Neuron (in vitro differentiated cells): ENCODE data around the gene NPIPB9.
"Not testable (repeated sequence)": the region's sequence is repeated elsewhere in the genome, so short reads cannot be mapped to it uniquely, and the experiment has no call there.

Experiments used
- H2AFZ ChIP-seq: one replicate; pipeline ENCODE4 v1.6.1; 2013; ENCODE audit warnings: low read depth, mild to moderate bottlenecking, inconsistent platforms, low read length, moderate library complexity
- H3K27me3 ChIP-seq: one replicate; pipeline ENCODE4 v1.6.1; 2013; ENCODE audit warnings: low read length; ENCODE audit not compliant: insufficient read depth
- H3K36me3 ChIP-seq: one replicate; pipeline ENCODE4 v1.6.1; 2013; ENCODE audit warnings: low read length; ENCODE audit not compliant: insufficient read depth
- H3K4me1 ChIP-seq: one replicate; pipeline ENCODE4 v1.6.1; 2013; ENCODE audit warnings: low read length; ENCODE audit not compliant: insufficient read depth
- H3K4me3 ChIP-seq: 2 replicates; pipeline ENCODE4 v1.5.1; 2013; ENCODE audit warnings: mild to moderate bottlenecking, low read length, moderate library complexity
- H3K9me3 ChIP-seq: one replicate; pipeline ENCODE4 v1.6.1; 2013; ENCODE audit warnings: low read length

Gene NPIPB9

DNA sequence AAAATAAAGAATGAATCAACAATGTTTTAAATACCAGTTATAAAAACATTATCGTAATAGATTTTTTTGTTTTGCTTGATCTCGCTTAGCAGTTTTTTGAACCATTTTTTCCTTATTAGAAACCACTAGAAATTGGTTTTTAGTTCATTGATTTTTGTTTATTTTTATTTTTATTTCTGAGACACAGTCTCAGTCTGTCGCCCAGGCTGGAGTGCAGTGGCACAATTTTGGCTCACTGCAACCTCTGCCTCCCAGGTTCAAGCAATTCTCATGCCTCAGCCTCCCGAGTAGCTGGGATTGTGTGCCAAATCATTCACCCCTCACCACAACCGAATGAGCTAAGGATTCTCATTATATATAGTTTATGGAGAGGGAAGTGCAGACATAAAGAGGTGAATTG is at the start of gene NPIPB9:
TSS of gene NPIPB9 (plus strand) at position 301 of the 400 bp plus-strand sequence.
- H3K9me3 ChIP-seq, H3K4me3 ChIP-seq, H3K36me3 ChIP-seq, H2AFZ ChIP-seq, H3K4me1 ChIP-seq, H3K27me3 ChIP-seq: not testable (repeated sequence)

DNA sequence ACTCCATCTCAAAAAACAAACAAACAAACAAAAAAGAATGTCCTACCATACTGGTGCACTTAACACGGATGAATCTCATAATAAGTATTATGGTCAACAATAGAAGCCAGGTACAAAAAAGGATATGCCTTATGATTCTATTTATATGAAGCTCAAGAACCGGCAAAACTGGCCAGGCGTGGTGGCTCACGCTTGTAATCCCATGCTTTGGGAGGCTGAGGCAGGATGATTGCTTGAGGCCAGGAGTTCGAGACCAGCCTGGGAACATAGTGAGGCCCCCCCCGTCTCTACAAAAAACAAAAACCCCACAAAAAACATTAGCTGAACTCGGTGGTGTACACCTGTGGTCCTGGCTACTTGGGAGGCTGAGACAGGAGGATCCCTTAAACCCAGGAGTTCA is 47.3 kb upstream of the NPIPB9 start:
- H3K4me3 ChIP-seq, H3K36me3 ChIP-seq, H3K27me3 ChIP-seq, H2AFZ ChIP-seq, H3K9me3 ChIP-seq, H3K4me1 ChIP-seq: not testable (repeated sequence)

DNA sequence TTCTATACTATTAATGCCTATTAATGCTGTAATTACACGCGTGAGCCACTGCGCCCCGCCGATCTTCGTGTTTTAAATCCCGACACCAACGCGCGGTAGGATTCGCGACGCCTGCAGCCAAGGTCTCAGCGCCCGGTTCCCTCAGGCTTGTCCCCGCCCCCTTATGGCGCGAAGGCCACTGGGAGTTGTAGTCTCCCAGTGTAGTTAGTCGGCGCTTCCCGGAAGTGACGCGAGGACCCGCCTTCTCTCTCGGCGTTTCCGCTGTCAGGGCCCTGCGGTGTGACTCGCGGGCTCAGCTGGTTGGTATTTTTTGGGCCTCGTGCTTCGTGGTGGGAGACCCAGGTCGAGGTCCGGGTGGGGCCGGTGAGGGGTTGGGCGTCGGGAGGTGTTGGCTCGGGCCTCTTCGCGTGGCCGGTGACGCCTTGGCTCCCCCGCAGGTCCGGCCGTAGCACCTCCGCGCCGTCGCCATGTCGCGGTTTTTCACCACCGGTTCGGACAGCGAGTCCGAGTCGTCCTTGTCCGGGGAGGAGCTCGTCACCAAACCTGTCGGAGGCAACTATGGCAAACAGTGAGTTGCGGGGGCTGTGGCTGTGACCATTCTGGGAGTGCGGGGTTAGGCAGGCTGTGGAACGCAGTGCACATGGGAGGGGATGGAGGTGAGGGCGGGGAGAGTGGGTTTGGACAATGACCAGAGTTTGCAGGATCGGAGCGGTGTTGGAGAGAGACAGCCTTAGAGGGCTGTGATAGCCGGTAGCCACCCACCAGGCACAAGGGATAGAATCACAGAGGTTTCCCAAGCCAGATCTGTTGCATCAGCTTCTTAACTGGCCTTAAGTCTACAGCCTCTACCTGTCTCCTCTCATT is 40.1 kb upstream of the NPIPB9 start, which contains the start of gene EIF3C:
TSS of gene EIF3C (plus strand) at position 245 of the 864 bp plus-strand sequence. CDS start at position 468, 223 bp downstream.
- H3K4me3 ChIP-seq, result peak within 1 kb of the TSS; percentile 46
- not testable (repeated sequence) for H2AFZ ChIP-seq, H3K9me3 ChIP-seq, H3K27me3 ChIP-seq, H3K36me3 ChIP-seq, H3K4me1 ChIP-seq

DNA sequence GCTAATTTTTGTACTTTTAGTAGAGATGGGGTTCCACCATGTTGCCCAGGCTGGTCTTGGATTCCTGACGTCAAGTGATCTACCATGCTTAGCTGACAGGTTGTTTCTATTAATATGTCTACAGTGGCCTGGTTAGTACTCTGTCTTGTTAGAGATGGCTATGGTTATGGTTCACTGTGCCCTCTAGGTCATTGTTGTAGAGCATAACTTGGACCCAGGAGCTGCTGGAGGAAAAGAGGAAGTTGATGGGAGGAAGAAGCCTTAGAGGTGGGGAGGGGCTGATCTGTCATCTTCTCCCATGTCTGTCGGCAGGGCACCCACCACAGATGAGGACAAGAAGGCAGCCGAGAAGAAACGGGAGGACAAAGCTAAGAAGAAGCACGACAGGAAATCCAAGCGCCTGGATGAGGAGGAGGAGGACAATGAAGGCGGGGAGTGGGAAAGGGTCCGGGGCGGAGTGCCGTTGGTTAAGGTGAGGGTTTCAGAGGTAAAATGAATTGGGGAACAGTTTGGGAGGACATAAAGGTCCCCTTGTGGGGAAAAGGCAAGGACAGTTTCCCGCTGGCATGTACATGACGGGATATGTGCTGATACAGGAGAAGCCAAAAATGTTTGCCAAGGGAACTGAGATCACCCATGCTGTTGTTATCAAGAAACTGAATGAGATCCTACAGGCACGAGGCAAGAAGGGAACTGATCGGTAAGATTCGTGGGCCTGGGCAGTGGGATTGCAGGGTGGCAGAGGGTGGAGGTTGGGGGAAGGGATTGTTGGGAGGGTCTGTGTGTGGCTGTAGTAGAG is 28.5 kb upstream of the NPIPB9 start:
- H3K36me3 ChIP-seq, H3K4me3 ChIP-seq, H3K27me3 ChIP-seq, H2AFZ ChIP-seq, H3K9me3 ChIP-seq, H3K4me1 ChIP-seq: not testable (repeated sequence)

DNA sequence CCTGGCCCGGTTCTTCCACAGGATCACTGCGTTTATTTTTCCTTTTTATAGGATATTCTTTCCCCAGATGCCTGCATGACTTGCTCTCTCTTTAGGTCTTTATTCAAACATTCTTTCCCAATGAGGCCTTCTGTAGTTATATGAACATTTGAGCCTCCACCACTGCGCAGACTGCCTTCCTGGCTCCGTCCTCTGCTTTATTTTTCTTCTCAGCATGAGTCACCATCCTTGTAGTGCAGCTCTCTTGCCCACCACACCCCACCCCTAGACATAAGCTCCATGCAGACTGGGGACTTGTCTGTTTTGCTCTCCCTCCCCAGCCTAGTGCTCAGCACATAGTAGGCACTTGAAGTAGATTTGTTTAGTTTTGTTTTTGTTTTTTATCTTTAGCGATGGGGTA is 20.3 kb upstream of the NPIPB9 start:
- H3K4me3 ChIP-seq, H3K9me3 ChIP-seq, H3K36me3 ChIP-seq: not testable (repeated sequence)

DNA sequence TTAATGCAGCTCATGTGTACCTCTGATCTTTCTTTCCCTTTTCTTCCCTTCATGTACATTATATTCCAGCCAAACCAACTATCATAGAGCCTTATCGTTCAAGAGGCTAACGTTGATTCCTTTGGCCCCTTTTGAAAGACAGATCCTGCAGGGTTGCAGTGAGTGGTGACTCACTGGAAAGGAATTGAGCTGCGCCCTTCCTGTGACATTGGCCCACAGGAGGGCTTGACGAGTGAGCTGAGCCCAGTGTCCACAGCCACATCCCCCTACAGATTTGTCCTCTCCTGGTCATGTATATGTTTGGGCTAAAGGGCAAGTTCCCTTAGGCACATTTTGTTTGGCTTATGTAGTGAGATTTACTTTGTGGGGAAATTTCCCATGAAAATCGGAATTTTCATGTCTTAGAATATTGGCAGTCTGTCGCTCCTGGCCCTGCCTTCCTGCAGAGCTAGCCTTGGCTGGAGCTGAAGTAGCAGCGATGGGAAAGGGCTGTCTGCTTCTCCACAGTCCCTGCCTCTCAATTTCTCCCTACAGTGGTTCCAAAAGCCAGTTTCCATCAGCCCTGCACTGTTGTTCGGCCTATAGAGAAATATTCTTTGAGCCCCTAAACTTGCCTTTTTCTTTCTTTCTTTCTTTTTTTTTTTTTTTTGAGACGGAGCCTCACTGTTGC is 19.0 kb upstream of the NPIPB9 start:
- not testable (repeated sequence) for H3K9me3 ChIP-seq, H3K27me3 ChIP-seq, H2AFZ ChIP-seq, H3K36me3 ChIP-seq, H3K4me1 ChIP-seq, H3K4me3 ChIP-seq

More for the DNA sequence above, 20.3 kb upstream of the NPIPB9 start:
- H2AFZ ChIP-seq, H3K4me1 ChIP-seq, H3K27me3 ChIP-seq: not testable (repeated sequence)

DNA sequence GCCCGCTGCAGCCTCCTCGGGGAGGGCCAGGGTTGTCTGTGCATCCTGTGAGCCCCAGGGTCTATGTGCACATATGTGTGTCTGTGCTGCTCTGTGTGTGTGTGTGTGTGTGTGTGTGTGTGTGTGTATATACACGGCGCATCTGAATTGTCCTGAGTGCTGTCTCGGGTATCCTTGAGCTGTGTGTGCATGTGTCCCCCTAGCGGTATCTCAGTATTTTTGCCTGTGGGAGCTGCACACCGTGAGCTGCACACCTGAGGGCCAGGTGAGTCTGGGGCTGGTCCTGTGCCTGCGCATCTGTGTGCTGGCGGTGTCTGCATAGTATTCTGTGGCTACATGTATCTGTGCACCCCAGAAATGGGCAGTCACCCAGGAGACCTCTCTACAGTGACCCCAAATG is 11.8 kb upstream of the NPIPB9 start:
- not testable (repeated sequence) for H3K27me3 ChIP-seq, H3K9me3 ChIP-seq, H3K36me3 ChIP-seq, H2AFZ ChIP-seq, H3K4me3 ChIP-seq, H3K4me1 ChIP-seq

DNA sequence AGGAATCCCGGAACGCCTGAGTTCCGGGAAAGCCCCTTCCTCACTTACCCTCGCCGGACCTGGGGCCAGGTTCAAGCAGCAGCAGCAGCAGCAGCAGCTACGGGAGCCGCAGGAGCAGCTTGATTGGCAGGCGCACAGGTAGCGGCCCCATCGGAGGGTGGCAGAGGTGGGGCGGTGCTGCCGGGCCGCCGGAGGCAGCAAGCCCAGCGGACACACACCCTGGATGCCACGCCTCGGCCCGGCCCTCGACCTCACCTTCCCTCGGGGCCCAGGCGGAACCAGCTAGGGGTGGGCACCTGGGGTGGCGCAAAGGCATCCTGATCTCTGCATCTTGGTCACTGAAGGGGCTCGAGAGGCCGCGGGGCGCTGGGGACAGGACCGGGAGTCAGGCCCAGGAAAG is 11.0 kb upstream of the NPIPB9 start:
- H3K4me3 ChIP-seq, H3K9me3 ChIP-seq, H3K27me3 ChIP-seq, H3K4me1 ChIP-seq, H2AFZ ChIP-seq, H3K36me3 ChIP-seq: not testable (repeated sequence)

DNA sequence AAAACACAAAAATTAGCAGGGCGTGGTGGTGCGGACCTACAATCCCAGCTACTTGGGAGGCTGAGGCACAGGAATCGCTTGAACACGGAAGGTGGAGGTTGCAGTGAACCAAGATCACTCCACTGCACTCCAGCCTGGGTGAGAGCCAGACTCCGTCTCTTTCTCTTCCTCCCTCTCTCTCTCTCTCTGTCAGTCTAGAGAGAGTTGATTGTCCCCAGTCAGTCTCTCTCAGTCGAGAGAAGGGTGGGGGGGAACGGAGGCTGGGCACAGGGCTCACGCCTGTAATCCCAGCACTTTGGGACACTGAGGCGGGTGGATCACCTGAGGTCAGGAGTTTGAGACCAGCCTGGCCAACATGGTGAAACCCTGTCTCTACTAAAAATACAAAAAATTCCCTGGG is 10.3 kb upstream of the NPIPB9 start:
- not testable (repeated sequence) for H3K27me3 ChIP-seq, H3K36me3 ChIP-seq, H2AFZ ChIP-seq, H3K4me3 ChIP-seq, H3K9me3 ChIP-seq, H3K4me1 ChIP-seq

DNA sequence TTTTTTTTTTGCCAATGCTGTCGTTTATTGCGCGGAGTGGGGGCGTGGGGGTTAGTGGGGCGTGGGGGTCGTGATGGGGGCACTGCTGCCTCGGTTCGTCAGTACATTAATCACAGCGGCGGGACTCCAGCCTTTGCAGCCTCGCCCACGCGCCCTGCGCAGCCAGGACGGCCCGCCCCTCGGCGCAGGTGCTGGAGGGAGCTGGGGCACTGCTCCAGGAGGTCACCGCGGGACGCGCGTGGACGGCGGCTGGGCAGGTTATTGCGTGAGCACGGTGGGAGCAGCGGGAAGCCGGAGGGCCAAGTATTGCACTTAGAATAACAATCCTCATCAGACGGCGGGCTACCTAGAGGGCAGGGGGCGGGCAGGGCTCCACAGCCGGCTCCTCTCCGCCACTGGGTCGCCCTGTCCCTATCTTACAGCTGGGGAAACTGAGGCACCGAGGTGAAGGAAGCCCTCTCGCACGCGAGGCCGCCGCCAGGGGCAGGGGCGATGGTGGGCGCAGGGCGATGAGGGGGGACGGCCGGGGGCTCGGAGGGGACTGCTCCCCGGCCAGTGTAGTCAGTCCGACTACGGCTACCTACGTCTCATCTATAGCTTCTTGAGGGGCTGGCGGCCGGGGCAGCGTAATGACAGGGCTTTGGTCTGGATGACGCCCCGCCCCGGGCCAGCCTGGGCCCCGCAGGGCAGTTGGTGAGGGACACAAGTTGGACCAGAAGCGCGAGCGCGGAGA is 4.8 kb upstream of the NPIPB9 start:
- not testable (repeated sequence) for H3K36me3 ChIP-seq, H3K4me3 ChIP-seq, H3K4me1 ChIP-seq, H2AFZ ChIP-seq, H3K27me3 ChIP-seq, H3K9me3 ChIP-seq

DNA sequence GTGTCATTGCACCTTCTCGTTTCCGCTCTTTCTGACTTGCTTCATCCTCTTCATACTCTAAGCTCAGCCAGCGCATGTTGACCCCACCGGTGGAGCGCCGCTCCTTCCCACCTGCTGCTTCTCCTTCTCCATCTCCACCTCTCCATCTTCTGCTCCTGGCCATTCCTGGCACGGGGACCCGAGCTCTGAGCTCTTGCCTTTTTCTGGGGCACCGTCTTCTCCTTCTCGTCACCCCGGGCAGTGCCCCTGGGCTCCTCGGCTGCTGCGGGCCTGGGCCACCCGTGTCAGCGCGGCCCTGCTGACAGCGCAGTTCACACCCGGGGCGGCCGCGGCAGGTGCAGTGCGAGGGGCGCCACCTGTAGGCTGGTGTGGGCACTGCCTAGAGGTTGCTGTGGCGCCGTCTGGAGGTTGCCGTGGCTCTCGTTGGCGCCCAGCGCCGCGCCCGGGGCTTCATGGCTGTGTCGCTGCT is 1.6 kb upstream of the NPIPB9 start:
- H3K4me1 ChIP-seq, H3K4me3 ChIP-seq, H3K36me3 ChIP-seq, H3K9me3 ChIP-seq, H3K27me3 ChIP-seq, H2AFZ ChIP-seq: not testable (repeated sequence)

DNA sequence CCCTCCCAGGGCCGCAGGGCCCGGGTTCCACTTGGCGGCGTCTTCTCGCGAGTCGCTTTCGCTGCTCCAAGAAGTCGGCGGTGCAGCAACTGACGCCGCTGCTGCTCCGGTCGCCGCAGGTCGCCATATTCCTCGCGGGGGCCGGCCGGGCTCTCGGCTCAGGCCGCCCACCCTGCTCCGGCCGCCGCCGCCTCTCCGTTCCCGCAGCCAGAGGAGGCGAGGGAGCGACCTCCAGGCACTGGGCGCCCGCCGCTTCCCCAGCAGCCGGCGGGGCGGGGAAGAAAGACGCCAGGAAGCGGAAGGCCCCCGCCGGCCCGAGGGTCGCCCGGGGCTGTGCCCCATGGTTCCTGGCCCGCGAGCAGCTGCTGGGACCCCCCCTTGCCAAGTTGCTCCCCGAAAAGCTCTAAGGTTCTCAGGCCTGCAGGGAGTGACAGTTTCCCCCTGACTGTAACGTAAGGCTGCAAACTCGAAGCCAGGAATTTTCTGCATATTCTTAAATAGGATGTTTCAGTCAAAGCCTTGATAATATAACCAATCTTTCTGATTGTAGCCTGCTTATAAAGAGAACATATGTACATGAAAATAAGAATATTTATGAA is 1.0 kb upstream of the NPIPB9 start:
- H2AFZ ChIP-seq, H3K4me3 ChIP-seq, H3K36me3 ChIP-seq, H3K4me1 ChIP-seq, H3K9me3 ChIP-seq, H3K27me3 ChIP-seq: not testable (repeated sequence)
